GM19043 (cell line): ENCODE results near the gene PCDHA8.
"Not testable (repeated sequence)": the region's sequence is repeated elsewhere in the genome, so short reads cannot be mapped to it uniquely, and the experiment has no call there.

ENCODE experiments used
- ATAC-seq: cut with Tn5 transposase; IDR thresholded peaks from one replicate; pipeline ENCODE4 v1.9.1; 2021; ENCODE audit warnings: low read depth; ENCODE audit not compliant: unreplicated experiment

PCDHA8 gene

GRCh38 chr5:140827704-140828361 lies 13.2 kb upstream of the PCDHA8 start, which contains the start of gene PCDHA6:
PCDHA6 (plus strand) TSS chr5:140827960; CDS start chr5:140828092, 132 bp downstream.
- ATAC-seq, result no peak

GRCh38 chr5:140828362-140828737 lies 12.6 kb upstream of the PCDHA8 start:
- no peak for ATAC-seq

GRCh38 chr5:140829511-140830501 lies 11.2 kb upstream of the PCDHA8 start:
- ATAC-seq, result not testable (repeated sequence)

GRCh38 chr5:140833993-140834392 lies 7.0 kb upstream of the PCDHA8 start, which contains the start of gene PCDHA7:
PCDHA7 (plus strand) TSS chr5:140834269; CDS start chr5:140834384, 115 bp downstream.
- no peak for ATAC-seq

GRCh38 chr5:140834439-140835008 lies 6.5 kb upstream of the PCDHA8 start:
- not testable (repeated sequence) for ATAC-seq

- no peak for ATAC-seq
These were observed 5.1 kb upstream of the PCDHA8 start for GRCh38 chr5:140835622-140836510.

- no peak for ATAC-seq
These were observed 2.1 kb downstream of the PCDHA8 start for GRCh38 chr5:140842798-140843733.

- not testable (repeated sequence) for ATAC-seq
These were observed 7.4 kb downstream of the PCDHA8 start, which contains the start of gene PCDHA9 for GRCh38 chr5:140848139-140849102. PCDHA9 (plus strand) TSS chr5:140848382; CDS start chr5:140848496, 114 bp downstream.

GRCh38 chr5:140849831-140850634 lies 9.0 kb downstream of the PCDHA8 start:
- ATAC-seq, result not testable (repeated sequence)

GRCh38 chr5:140855772-140856674 lies 15.0 kb downstream of the PCDHA8 start, which contains the start of gene PCDHA10:
PCDHA10 (plus strand) TSS chr5:140855897; CDS start chr5:140856049, 152 bp downstream.
- ATAC-seq, result no peak

GRCh38 chr5:140857177-140857986 lies 16.4 kb downstream of the PCDHA8 start:
- ATAC-seq, result no peak

- ATAC-seq, result no peak
These were observed 16.9 kb downstream of the PCDHA8 start for GRCh38 chr5:140857987-140858240.

GRCh38 chr5:140862441-140863295 lies 21.7 kb downstream of the PCDHA8 start:
- no peak for ATAC-seq
